OCI-LY1 (cell line): ENCODE results near the gene LSM10.

Source experiments
- H2AFZ ChIP-seq: fragments of 200-600 bp; sonication (generic), shearing (Covaris generic); 2 replicates; pipeline ENCODE4 v1.6.0; 2014; ENCODE audit warnings: antibody characterized with exemption, mild to moderate bottlenecking, low read length
- H3F3A ChIP-seq: fragments of 200-600 bp; sonication (generic), shearing (Covaris generic); 2 replicates; pipeline ENCODE4 v1.6.0; 2014; ENCODE audit warnings: mild to moderate bottlenecking, antibody characterized with exemption, low read length, moderate library complexity; ENCODE audit not compliant: insufficient read depth
- H3K27ac ChIP-seq: fragments of 200-600 bp; sonication (generic); 2 replicates; pipeline ENCODE4 v1.5.1; 2014; ENCODE audit warnings: low read length, mixed run types, mild to moderate bottlenecking, low read depth; ENCODE audit not compliant: poor library complexity, severe bottlenecking
- H3K27me3 ChIP-seq: fragments of 200-600 bp; sonication (generic); 2 replicates; pipeline ENCODE4 v1.6.0; 2014; ENCODE audit warnings: antibody characterized with exemption, mild to moderate bottlenecking, low read length, moderate library complexity; ENCODE audit not compliant: insufficient read depth
- H3K36me3 ChIP-seq: fragments of 200-600 bp; sonication (generic); 2 replicates; pipeline ENCODE4 v1.6.1; 2014; ENCODE audit warnings: mild to moderate bottlenecking, antibody characterized with exemption, low read length, moderate library complexity, mixed read lengths; ENCODE audit not compliant: insufficient read depth
- H3K4me1 ChIP-seq: fragments of 200-600 bp; sonication (generic); 2 replicates; pipeline ENCODE4 v1.5.1; 2014; ENCODE audit warnings: mild to moderate bottlenecking, low read length, moderate library complexity; ENCODE audit not compliant: insufficient read depth, severe bottlenecking
- H3K4me2 ChIP-seq: fragments of 200-600 bp; sonication (generic), shearing (Covaris generic); 2 replicates; pipeline ENCODE4 v1.6.1; 2014; ENCODE audit warnings: low read length
- H3K4me3 ChIP-seq: fragments of 200-600 bp; sonication (generic); 2 replicates; pipeline ENCODE4 v1.5.1; 2014; ENCODE audit warnings: low read length, low read depth, mild to moderate bottlenecking, mixed read lengths; ENCODE audit not compliant: poor library complexity, severe bottlenecking
- H3K79me2 ChIP-seq: fragments of 200-600 bp; shearing (Covaris generic); 2 replicates; pipeline ENCODE4 v1.6.1; 2016; ENCODE audit warnings: mixed run types, low read length, mixed read lengths; ENCODE audit not compliant: insufficient read depth
- H3K9ac ChIP-seq: fragments of 200-600 bp; sonication (generic), shearing (Covaris generic); 2 replicates; pipeline ENCODE4 v1.6.1; 2014; ENCODE audit warnings: mild to moderate bottlenecking, low read length, mixed read lengths
- H3K9me2 ChIP-seq: fragments of 200-600 bp; sonication (generic), shearing (Covaris generic); 2 replicates; pipeline ENCODE4 v1.6.1; 2014; ENCODE audit warnings: low read depth, mild to moderate bottlenecking, low read length, mixed read lengths
- H3K9me3 ChIP-seq: fragments of 200-600 bp; shearing (Covaris generic); 2 replicates; pipeline ENCODE4 v1.6.1; 2014; ENCODE audit warnings: low read length, mixed read lengths
- H4K20me1 ChIP-seq: fragments of 200-600 bp; sonication (generic), shearing (Covaris generic); 2 replicates; pipeline ENCODE4 v1.6.0; 2016; ENCODE audit warnings: mild to moderate bottlenecking, low read length; ENCODE audit not compliant: insufficient read depth
- EZH2 ChIP-seq: fragments of 200-600 bp; sonication (generic), shearing (Covaris generic); IDR thresholded peaks from 2 replicates; pipeline ENCODE4 v1.8.0; 2017; ENCODE audit warnings: borderline replicate concordance, mixed run types, mild to moderate bottlenecking, antibody characterized with exemption, low read length, moderate library complexity, mixed read lengths
- TF ChIP-seq, protein P1 (sequence below): fragments of 200-600 bp; sonication (generic), shearing (Covaris generic); IDR thresholded peaks from 2 replicates; pipeline ENCODE4 v1.5.1; 2017; ENCODE audit warnings: mild to moderate bottlenecking, antibody characterized with exemption, low read length, moderate library complexity, mixed read lengths

LSM10 gene

DNA sequence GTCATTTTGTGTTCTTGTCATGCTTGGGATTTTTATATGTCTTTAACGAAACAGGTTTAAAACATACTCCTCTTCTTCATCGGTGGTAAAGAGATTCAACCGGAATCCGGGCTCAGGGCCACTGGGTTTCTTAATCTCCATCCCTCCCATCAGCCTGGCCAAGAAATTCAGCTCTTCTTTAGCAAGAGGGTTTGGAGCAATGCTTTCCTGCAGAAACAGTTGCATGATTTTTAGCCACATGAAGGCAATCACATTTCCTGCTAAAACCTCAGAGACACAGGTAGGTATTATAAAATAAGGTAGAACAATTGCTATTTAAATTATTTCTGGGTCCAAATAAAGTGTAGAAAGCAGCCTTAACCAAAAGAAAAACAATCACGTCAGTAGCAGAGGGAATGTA is 22.7 kb upstream of the LSM10 start:
- no peaks in the 10 kb centered on the region for H3K36me3 ChIP-seq
- H3F3A ChIP-seq, result no peaks in the 10 kb centered on the region
- no peaks in the 10 kb centered on the region for H3K9me3 ChIP-seq
- H4K20me1 ChIP-seq, result no peaks in the 10 kb centered on the region
- TF ChIP-seq, protein P1, sequence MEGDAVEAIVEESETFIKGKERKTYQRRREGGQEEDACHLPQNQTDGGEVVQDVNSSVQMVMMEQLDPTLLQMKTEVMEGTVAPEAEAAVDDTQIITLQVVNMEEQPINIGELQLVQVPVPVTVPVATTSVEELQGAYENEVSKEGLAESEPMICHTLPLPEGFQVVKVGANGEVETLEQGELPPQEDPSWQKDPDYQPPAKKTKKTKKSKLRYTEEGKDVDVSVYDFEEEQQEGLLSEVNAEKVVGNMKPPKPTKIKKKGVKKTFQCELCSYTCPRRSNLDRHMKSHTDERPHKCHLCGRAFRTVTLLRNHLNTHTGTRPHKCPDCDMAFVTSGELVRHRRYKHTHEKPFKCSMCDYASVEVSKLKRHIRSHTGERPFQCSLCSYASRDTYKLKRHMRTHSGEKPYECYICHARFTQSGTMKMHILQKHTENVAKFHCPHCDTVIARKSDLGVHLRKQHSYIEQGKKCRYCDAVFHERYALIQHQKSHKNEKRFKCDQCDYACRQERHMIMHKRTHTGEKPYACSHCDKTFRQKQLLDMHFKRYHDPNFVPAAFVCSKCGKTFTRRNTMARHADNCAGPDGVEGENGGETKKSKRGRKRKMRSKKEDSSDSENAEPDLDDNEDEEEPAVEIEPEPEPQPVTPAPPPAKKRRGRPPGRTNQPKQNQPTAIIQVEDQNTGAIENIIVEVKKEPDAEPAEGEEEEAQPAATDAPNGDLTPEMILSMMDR, result no peak
- TF ChIP-seq EZH2, result no peak
- no peak overlapping the region for H2AFZ ChIP-seq
- no peaks in the 10 kb centered on the region for H3K79me2 ChIP-seq
- H3K4me2 ChIP-seq, result no peak overlapping the region
- no peak overlapping the region for H3K4me3 ChIP-seq
- H3K27me3 ChIP-seq, result no peaks in the 10 kb centered on the region
- no peaks in the 10 kb centered on the region for H3K9me2 ChIP-seq
- H3K9ac ChIP-seq, result no peak overlapping the region
- peaks cover 21% of the 10 kb centered on the region for H3K4me1 ChIP-seq
- no peak overlapping the region for H3K27ac ChIP-seq

DNA sequence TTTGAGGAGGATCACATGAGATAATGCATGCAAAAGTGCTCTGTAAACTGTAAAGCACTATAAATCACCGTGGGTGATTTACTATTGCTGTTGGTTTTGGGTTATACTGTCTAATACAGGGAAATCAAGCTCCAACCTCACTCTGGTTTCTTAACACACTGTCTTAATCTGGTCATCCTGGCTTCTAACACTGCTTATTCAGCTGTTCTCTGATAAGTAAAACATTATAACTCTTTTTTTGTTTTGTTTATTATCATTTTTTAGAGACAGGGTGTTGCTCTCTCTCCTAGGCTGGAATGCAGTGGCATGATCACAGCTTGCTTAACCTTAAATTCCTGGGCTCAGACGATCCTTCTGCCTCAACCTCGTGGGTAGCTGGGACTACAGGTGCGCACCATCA is 21.9 kb upstream of the LSM10 start:
- Histone ChIP-seq H3K4me1 (peaks cover 21% of the 10 kb centered on the region), H3K9me3 (peaks cover 2% of the 10 kb centered on the region; the same call in 1 of the 2 replicates), H3K4me3 (no peak overlapping the region), H3K27me3 (no peaks in the 10 kb centered on the region), H3F3A (no peaks in the 10 kb centered on the region), H3K36me3 (no peaks in the 10 kb centered on the region), H3K4me2 (no peak overlapping the region), H3K79me2 (no peaks in the 10 kb centered on the region), H3K27ac (no peak overlapping the region), H4K20me1 (no peaks in the 10 kb centered on the region), H3K9ac (no peak overlapping the region), H3K9me2 (no peaks in the 10 kb centered on the region), H2AFZ (no peak overlapping the region)
- no peak for TF ChIP-seq EZH2
- TF ChIP-seq, protein P1, result no peak

DNA sequence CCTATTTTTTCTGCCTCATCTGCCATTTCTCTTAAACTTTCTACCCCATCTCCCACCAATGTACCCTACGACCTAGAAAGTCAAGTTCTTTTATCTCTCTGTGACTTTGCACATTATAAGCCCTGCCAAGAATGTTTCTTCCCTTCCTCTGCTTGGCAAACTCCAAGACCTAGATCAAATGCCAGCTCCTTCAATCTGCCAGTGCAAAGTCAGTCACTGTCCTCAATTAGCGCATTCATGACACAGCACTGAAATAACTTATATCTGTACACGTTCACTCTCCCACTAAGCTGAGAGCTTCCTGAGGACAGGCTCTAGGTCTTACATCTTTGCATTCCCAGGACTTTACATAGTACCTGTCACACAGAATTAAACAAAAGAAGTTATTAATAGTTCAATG is 21.4 kb upstream of the LSM10 start:
- Histone ChIP-seq H3K27me3 (no peaks in the 10 kb centered on the region), H4K20me1 (no peaks in the 10 kb centered on the region), H3K27ac (no peak overlapping the region), H3K79me2 (no peaks in the 10 kb centered on the region), H3K4me1 (peaks cover 21% of the 10 kb centered on the region), H3K4me2 (no peak overlapping the region), H3K36me3 (no peaks in the 10 kb centered on the region), H3K9me3 (peaks cover 6% of the 10 kb centered on the region; the same call in 1 of the 2 replicates), H3K9me2 (no peaks in the 10 kb centered on the region), H3K4me3 (no peak overlapping the region), H3K9ac (no peak overlapping the region), H2AFZ (no peak overlapping the region), H3F3A (no peaks in the 10 kb centered on the region)
- TF ChIP-seq, protein P1, result no peak
- TF ChIP-seq EZH2, result no peak
